H1 (cell line): ENCODE measurements around the gene CAMKMT. TPM values are rescaled to one million over a fixed set of nuclear protein-coding genes. Genes with fewer than 3 reads are reported as not detected.

Source experiments
- BRCA1 ChIP-seq: IDR thresholded peaks from 2 replicates; pipeline ENCODE4 v1.6.1; 2012; ENCODE audit warnings: low read depth, low read length, improper control_type of control experiment
- POLR2AphosphoS5 ChIP-seq: IDR thresholded peaks from 2 replicates; pipeline ENCODE4 v1.6.1; 2011; ENCODE audit warnings: low read depth, low read length
- RNF2 ChIP-seq: fragments of 200-900, 300-1000 bp; sonication (generic); IDR thresholded peaks from 2 replicates; pipeline ENCODE4 v1.7.1; 2016; ENCODE audit warnings: borderline replicate concordance, low read depth, mild to moderate bottlenecking, antibody characterized with exemption, low read length; ENCODE audit not compliant: poor library complexity, severe bottlenecking; ENCODE audit errors: missing control alignments
- SRF ChIP-seq: IDR thresholded peaks from 2 replicates; pipeline ENCODE4 v1.6.1; 2011; ENCODE audit warnings: mild to moderate bottlenecking, low read depth, low read length, moderate library complexity
- TBP ChIP-seq: IDR thresholded peaks from 2 replicates; pipeline ENCODE4 v1.6.1; 2011; ENCODE audit warnings: low read depth, low read length, improper control_type of control experiment
- polyA plus RNA-seq, 7 experiments: library from polyadenylated mRNA; depleted of rRNA in 3 of 7; stranded (reverse) in 5 of 7; unstranded in 2 of 7; fragments of >200 nt in 5 of 7; fragments of 200-250 nt in 2 of 7; gene quantifications; 1 replicate in 5 of 7; 2 replicates in 1 of 7; 4 replicates in 1 of 7; pipeline versions ENCODE4 v1.2.1 to v1.2.3, GENCODE V29; 2011 to 2013; ENCODE audit warnings: missing spikeins in 2 of 7, mixed read lengths in 2 of 7
- total RNA-seq: library from RNA; stranded (reverse); fragmentation: NEBNext Ultra II Directional; extraction: Animal tissue kit (Norgen Biotek cat#: 25700); gene quantifications from 2 replicates; pipeline ENCODE4 v1.2.1, GENCODE V29; 2021

CAMKMT gene
- total and polyA plus RNA-seq, 2 of the 8 experiments (the other 6 are each of a cell fraction or from before 2014, with no cell fraction given): 14.7 to 22.4 TPM

GRCh38 chr2:44682459-44682858 is 320.7 kb downstream of the CAMKMT start (continued):
- TF ChIP-seq POLR2AphosphoS5 (no peak), SRF (no peak), TBP (no peak), RNF2 (no peak), BRCA1 (no peak)
- TF ChIP-seq, all 59 proteins: peak for 0
